Globus pallidus (tissue), 1 donor: ENCODE data around the gene PIGV.
A peak's percentile ranks its signal among the peaks of the same experiment; 100 is the strongest.

ENCODE experiments used
- DNase-seq: peaks from one replicate; pipeline ENCODE4 v3.0.0-alpha.2; 2015; ENCODE audit warnings: low spot score

Gene PIGV

DNA sequence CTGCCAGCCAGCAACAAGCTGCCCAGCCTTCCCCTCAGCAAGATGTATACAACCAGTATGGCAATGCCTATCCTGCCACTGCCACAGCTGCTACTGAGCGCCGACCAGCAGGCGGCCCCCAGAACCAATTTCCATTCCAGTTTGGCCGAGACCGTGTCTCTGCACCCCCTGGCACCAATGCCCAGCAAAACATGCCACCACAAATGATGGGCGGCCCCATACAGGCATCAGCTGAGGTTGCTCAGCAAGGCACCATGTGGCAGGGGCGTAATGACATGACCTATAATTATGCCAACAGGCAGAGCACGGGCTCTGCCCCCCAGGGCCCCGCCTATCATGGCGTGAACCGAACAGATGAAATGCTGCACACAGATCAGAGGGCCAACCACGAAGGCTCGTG, 13.3 kb upstream of the PIGV start:
- DNase-seq: no peak

DNA sequence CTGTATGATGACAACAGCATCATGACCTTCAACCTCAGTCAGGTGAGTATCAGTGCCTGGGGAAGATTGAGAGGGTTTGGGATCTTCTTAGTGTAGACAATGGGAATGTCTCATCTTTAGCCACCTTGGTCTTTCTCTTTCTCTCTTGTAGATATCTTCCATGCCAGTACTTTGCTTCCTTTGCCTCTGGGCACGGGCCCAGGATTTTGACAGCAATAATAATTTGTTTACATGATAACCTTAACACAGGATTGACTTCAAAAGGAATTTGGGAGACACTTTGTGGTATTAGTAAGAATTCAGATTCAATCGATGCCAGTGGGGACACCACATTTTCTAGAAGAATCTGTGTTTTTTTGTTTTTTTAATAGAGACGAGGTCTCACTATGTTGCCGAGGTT, 12.1 kb upstream of the PIGV start:
- no peak for DNase-seq

DNA sequence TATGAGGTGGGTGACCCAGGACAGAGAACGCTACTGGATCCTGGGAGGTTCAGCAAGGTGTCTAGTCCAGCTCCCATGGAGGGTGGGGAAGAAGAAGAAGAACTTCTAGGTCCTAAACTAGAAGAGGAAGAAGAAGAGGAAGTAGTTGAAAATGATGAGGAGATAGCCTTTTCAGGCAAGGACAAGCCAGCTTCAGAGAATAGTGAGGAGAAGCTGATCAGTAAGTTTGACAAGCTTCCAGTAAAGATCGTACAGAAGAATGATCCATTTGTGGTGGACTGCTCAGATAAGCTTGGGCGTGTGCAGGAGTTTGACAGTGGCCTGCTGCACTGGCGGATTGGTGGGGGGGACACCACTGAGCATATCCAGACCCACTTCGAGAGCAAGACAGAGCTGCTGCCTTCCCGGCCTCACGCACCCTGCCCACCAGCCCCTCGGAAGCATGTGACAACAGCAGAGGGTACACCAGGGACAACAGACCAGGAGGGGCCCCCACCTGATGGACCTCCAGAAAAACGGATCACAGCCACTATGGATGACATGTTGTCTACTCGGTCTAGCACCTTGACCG, 8.6 kb upstream of the PIGV start:
- DNase-seq: no peak

DNA sequence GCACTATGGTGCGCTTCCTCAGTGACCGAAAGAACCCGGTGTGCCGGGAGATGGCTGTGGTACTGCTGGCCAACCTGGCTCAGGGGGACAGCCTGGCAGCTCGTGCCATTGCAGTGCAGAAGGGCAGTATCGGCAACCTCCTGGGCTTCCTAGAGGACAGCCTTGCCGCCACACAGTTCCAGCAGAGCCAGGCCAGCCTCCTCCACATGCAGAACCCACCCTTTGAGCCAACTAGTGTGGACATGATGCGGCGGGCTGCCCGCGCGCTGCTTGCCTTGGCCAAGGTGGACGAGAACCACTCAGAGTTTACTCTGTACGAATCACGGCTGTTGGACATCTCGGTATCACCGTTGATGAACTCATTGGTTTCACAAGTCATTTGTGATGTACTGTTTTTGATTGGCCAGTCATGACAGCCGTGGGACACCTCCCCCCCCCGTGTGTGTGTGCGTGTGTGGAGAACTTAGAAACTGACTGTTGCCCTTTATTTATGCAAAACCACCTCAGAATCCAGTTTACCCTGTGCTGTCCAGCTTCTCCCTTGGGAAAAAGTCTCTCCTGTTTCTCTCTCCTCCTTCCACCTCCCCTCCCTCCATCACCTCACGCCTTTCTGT, 7.3 kb upstream of the PIGV start:
- no peak for DNase-seq

DNA sequence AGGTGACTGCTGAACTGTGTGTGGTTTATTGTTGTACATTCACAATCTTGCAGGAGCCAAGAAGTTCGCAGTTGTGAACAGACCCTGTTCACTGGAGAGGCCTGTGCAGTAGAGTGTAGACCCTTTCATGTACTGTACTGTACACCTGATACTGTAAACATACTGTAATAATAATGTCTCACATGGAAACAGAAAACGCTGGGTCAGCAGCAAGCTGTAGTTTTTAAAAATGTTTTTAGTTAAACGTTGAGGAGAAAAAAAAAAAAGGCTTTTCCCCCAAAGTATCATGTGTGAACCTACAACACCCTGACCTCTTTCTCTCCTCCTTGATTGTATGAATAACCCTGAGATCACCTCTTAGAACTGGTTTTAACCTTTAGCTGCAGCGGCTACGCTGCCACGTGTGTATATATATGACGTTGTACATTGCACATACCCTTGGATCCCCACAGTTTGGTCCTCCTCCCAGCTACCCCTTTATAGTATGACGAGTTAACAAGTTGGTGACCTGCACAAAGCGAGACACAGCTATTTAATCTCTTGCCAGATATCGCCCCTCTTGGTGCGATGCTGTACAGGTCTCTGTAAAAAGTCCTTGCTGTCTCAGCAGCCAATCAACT, 6.4 kb upstream of the PIGV start:
- DNase-seq: no peak

DNA sequence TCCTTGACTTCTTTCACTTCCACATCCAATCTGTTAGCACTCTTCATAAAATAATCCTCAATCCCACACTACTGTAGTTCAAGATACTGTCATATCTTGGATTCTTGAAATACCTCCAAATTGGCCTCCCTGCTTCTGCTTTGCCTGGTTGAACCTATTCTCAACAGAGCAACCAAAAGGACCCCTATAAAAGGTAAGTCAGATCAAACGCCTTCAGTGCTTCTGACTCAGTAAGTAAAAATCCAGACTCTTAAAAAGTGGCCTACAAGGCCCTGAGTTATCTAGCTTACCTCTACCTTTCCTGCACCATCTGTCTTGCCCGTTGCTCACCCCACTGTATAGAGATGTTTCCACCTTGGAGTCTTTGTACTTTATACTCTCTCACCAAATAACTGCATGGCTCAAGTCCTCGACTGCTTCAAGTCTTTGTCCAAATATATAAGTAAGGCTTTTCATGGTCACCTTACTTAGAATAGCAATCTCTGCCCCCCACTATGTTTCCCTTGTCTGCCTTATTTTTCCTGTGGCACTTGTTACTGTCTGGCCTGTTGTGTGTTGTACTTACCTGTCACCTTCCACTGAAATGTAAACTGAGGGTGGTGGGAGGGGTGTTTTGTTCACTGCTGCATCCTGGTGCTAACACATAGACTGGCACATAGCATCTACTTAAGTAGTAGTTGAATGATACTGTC, 5.1 kb upstream of the PIGV start:
- no peak for DNase-seq

DNA sequence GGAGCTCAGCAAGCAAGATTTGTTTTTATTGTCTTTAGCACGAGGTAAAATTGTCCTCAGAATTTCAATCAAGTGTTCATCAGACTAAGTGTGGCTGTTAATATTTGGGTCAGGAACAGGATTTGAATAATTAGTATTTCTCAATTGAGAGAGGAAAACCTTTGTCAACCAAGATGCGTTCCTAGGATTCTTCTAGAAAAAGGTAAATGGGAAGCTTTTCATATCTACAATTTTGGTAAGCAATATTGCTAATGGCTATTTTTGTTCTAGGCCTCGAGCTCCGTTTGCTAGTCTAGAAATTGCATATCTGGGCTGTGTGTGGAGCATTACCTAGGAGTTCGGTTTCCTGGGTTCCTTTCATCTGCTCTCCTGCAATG, 4.1 kb upstream of the PIGV start:
- no peak for DNase-seq

DNA sequence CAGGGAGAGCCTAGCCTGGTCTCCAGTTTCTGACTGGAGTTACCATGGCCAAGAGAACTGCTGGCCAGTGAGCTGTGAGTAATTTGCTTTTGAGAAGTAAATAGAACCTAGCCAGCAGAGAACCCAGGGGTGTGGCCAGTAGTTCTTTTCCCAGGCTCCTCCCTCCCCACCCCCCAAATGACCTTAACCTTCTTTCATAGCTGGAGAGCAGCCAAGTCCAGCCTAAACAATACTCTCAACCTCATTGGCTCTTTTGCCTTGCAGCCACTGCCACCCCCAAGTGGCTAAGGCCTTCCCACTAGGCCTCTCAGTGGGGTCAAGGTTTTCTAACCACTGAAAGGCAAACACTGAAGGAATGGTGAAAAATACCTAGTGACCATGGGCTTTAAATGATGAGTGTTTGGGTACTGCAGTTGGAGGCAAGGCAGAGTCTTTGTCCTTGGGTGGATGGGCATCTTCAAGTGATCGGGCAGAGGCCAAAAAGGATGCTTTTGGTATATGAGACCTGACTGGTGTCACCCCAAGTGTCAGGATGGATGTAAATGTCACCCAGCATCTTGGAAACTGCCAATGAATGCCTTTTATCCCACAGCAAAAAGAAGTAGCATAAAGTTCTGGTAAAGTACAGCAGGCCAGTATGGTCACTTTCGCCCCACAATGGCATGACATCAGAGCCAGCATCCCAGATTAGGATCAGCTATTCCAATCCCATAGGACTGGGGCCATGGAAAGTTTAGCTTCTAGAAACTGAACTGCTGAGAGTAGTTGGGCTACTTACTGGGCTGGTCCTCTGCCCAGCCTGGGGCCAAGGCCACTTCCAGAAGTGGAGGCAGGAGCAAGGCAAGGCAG, 3.5 kb upstream of the PIGV start:
- peak; percentile 80 for DNase-seq

DNA sequence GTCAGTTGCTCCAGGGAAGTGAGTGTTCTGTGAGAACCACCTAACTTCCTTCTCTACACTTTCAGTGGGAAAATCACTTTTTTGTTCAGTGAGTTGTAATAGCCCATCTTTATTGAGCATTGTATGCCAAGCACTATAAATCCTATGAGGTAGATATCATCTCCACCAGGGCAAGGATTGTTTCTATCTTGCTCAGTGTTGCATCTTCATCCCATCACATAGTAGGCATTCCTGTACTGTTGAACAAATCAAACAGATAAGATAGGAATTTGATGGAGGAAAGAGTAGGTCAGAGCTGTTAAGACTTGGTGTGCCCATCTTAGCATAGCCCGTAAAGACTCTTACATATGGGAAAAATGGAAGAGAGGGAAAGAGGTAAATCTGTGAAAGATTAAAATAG, 2.9 kb upstream of the PIGV start:
- no peak for DNase-seq

DNA sequence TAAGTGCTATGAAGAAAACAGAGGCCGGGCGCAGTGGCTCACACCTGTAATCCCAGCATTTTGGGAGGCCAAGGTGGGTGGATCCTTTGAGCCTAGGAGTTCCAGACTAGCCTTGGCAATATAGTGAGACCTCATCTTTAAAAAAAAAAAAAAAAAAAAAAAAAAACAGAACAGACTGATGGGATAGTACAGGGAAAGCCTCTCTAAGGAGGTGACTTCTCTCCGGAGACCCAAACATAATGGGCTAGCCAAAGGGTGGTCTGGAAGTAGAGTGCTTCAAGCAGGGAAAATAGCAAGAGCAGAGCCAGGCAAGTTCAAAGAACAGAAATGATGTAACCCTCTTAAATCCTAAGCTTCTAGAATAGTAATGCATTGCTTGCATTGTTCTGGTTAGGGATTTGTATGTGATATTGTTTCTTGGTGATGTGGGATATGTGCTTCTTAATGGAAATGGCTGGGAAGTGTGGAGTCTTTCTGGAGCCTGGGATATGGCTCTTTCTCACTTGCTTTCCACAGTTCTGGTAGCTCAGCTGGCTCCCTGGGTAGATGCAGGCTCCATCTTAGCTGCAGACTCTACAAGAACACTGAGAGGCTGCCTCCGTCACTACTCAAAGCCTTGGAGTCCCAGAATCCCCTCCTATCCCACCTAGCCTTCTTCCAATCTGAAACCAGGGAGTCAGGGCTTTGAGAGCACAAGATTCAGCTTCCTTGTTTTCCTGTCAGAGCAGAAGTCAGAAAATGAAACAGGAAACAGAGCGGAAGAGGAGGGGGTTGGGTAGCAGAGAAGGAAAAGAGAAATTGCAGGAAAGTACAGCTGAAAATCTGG, 1.9 kb upstream of the PIGV start:
- peak; percentile 66 for DNase-seq

DNA sequence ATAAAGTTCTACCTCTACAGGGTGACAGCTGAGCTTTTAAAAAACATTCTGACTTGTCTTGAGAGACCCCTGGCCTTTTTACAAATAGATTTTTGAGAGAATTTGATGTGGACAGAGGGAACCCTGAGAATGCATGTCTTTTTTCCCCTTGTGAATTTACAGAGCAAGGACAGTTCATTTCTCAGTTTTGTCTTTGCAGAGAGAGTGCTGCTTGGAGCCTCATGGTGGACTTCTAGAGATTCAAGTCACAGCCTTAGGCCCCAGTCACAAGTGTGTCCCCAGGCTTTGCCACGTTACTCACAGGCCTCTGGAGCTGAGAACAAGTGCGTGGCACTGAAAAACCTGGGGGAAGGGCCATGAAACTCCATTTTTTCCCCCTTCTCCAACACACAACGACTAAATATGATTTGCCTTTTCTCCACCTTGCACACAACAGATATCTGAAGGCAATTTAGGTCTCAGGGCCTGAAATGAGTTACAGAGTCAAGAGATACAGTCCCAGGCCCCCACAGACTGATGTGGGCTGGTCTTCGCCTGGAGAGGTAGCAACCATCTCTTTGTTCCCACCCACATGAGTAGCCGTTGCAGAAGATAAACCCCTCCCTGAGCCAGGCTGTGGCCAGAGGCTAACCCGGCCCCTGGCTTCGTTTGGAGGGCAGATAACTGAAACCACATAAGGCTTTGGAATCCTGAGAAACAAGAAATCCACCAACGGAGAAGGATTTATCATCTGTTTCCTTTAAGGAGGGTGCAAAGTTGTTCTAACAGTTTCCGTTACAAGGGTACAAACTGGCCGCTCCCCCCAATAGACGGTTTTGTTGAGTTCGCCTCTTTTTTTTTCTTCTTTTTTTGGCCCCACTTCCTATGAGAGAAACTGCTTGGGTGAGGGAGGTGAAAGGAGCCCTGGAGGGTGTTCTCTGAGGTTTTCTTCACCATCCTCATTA, 1.0 kb upstream of the PIGV start:
- peak; percentile 68 for DNase-seq

DNA sequence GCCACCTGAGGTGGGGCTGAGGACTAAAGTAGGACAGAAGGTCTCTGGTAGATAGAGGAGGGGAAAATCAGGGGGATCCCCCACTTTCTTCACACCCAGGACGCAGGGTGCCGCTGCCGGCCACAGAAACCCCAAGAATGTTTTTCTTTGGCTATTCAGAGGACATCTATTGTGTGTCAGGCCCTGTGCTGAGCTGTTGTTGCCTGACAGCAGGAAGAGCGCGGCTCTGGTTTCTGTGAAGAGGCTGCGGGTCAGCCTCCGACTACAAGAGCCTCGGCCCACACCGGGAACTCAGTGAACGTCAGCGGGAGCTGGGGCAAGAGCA, 407 bp upstream of the PIGV start:
- no peak for DNase-seq

DNA sequence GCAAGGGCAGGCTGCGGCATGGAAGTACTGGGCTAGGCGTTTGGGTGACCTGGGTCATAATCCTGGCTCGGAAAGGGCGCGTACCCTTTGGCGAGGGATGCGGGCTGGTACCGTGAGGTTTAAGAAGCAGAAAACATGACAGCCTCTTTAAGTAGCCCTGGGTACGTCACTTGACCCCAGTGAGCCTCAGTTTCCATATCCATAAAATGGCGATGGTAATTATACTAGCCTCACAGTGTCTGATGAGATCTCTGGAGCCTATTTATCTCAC, 700 bp downstream of the PIGV start:
- DNase-seq: no peak

DNA sequence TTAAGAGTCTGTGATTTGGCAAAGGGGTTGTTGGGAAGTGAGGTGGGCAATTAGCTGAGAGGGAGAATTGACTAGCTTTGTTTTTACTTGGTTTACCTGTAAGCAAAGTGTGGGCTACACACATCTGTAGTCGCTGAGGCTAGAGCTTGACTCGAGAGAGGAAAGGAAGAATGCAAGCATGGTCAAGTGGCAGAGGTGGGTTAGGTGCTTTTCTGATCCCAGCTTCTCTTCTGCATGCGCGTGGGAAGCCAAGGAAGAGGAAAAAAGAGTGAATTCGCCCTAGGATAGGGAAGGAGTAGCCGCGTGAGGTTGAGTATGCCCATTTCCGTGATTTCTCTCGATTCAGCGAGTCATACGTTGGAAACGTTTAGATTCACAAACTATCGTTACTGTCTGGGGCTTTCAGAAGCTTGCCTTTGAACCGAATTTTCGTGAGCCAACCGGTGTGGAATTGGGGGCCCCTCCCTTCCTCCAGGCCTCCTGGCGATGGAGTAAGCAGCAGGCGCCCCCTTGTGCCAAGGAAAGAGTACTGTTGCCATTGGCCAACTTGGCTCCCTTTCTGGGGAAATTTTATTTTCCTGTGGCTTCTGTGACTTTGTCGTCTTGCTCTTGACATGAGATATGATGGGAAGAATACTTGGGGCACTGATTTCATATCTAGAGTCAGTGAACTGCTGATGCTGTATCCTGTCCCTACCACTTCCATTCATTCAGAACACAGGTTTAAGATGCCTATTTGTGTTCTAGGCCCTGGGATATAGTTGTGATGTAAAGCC, 1.3 kb downstream of the PIGV start:
- DNase-seq: peak; percentile 90

DNA sequence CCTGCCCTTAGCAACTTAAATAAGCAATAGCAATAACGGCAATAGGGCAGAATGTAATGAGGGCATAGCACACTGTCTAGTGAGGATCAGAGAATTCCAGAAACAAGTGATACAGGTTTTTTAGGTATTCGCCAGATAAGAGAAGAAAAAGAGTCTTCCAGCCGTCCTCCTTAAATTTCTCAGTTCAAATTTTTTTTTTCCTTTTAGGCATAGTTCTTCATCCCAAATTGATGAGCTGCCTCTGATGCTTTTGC, 1.8 kb downstream of the PIGV start:
- no peak for DNase-seq

DNA sequence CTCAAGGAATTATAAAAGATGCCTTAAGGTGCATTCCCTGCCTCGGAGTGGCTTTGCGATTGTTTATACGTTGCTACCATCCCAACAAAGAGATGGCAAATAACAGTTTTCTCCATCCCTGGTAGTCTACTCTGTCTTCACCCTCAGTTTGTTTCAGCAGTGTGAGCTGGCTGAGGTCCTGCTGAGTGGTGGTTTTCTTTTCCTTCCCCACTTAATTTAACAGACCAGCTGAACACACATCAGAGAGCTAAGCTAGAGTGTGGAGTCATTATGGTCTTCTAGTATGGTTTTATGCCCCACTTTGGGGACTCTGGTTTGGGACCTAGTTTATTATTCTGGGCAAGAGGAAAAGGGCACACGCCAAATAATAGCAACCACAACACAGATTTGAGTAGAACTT, 2.2 kb downstream of the PIGV start:
- no peak for DNase-seq

DNA sequence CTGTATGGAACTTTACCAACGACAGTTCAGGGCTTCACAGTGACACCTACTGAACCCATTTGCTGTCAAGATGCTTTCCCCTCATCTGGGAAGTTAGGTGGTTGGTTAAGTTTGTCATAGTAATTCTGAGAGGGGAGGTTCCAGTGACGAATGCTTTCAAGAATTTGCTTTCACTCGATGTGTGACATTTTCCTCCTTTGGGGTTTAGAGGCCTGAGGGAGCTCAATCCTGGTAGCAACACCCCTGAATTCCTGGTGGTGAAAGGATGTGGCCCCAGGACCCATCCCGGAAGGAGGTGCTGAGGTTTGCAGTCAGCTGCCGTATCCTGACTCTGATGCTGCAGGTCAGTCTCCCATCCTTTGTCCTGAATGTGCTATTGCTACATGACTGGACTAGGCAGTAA, 2.8 kb downstream of the PIGV start:
- DNase-seq: no peak

DNA sequence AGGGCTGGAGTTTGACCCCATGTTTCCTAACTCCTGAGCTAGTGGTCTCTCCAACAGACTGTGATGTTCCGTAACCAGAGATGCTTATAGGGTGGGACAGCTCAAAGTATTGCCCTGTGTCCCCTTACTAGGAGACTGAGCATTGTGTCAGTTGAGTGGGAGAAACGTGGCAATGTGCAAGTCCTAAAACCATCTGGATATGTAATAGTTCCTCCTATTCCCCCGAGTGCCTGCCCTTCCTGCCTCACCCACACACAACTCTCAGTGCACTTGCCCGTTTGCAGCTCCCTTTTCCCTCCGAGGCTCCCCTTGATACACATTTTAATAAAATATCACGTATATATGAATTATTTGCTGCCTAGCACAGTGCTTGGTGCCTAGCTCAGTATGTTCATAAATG, 3.4 kb downstream of the PIGV start:
- no peak for DNase-seq

DNA sequence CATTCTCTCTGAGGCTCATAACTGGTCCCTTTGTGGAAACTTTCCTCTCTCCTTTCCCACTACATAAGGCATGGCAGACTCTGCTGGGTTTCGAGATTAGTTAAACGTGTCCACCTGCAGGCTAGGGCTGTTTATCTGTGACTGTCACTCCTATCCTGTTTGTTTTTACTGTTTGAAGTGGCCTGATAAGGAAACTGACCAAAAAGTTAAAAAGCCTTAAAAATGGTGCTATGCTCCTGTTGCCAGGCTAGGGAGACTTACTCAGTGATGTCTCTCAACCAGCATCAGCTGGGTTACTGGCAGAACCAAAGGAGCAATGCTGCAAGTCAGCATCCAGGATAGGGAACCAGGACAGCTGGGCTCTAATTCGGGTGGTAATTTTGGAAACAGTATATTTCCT, 3.9 kb downstream of the PIGV start:
- DNase-seq: no peak

DNA sequence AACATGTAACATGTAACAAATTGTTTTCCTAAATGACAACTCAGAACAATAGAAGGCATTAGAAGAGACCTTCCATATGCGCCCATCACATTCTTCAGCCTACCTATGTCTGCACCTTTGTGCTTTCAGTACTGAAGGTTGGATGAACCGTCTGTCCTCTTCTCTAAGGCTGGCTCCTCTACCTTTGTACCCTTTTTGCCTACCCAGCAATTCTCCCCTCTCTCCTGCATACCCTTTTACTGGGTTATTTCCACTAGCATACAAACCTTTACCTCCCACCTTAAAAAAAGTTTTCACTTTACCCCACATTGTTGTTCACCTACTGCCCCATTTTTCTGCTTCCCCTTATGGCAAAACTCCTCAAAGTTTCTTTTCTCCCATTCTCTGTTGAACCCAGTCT, 5.2 kb downstream of the PIGV start:
- DNase-seq: no peak

DNA sequence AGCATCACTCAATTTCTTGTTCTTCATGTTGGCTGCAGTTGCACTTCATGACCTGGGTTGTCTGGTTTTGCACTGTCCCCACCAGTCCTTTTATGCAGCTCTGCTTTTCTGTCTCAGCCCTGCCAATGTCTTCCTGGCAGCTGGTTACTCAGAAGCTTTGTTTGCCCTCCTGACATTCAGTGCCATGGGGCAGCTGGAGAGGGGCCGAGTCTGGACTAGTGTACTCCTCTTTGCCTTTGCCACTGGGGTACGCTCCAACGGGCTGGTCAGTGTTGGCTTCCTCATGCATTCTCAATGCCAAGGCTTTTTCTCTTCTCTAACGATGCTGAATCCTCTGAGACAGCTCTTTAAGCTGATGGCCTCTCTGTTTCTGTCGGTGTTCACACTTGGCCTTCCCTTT, 6.6 kb downstream of the PIGV start:
- DNase-seq: no peak
